Mucosa of descending colon (tissue), 3 donors: ENCODE data around the gene CETN2. TPM values are rescaled to one million over a fixed set of nuclear protein-coding genes. Genes with fewer than 3 reads are reported as not detected.
"Not testable (repeated sequence)": the region's sequence is repeated elsewhere in the genome, so short reads cannot be mapped to it uniquely, and the experiment has no call there.

Source experiments
- ATAC-seq: fragments of 200-7000 bp; cut with Tn5 transposase; one replicate; pipeline ENCODE4 v1.9.1; 2020; ENCODE audit warnings: mild to moderate bottlenecking, moderate library complexity
- DNase-seq, 3 donors: peaks; one replicate each; pipeline ENCODE4 v3.0.0-alpha.2; 2020
- H3K36me3 ChIP-seq: fragments of 200-600 bp; one replicate; pipeline ENCODE4 v1.8.0; 2021; ENCODE audit warnings: low read depth, mild to moderate bottlenecking
- H3K4me1 ChIP-seq: fragments of 200-600 bp; one replicate; pipeline ENCODE4 v1.8.0; 2021; ENCODE audit warnings: low read depth, mild to moderate bottlenecking
- H3K4me3 ChIP-seq: fragments of 200-600 bp; one replicate; pipeline ENCODE4 v1.8.0; 2021; ENCODE audit warnings: mild to moderate bottlenecking
- H3K9me3 ChIP-seq: fragments of 200-600 bp; one replicate; pipeline ENCODE4 v1.8.0; 2021; ENCODE audit warnings: mild to moderate bottlenecking
- CTCF ChIP-seq: fragments of 200-600 bp; IDR thresholded peaks from one replicate; pipeline ENCODE4 v1.8.0; 2022; ENCODE audit warnings: antibody characterized with exemption, mild to moderate bottlenecking
- intact Hi-C, 2 donors: fragments of 100-400 bp; cut with DNase I in 1 of 2; cut with micrococcal nuclease in 1 of 2; formaldehyde crosslinking; loops; one replicate each; pipeline versions ENCODE4 v1.11.0 to v1.11.1; 2022; cut with DNase I, micrococcal nuclease
- total RNA-seq, 3 donors: library from RNA; stranded (reverse); fragmentation: NEBNext Ultra II Directional in 2 of 3; extraction: Animal tissue kit (Norgen Biotek cat#: 25700) in 2 of 3; gene quantifications; one replicate each; pipeline versions ENCODE4 v1.2.1 to v1.2.4, GENCODE V29; 2021 to 2023
- donor health status: DM: no; HTN: no; CAD: no; lungs with moderate emphysema.
- donor health status: DM: no; HTN: no; CAD: no.
- donor health status: DM: no; HTN: yes; CAD: no.

CETN2 gene
- total RNA-seq, 3 donors from 2014 or later, result 10.9 to 25.3 (median 17.7) TPM

GRCh38 chrX:152844256-152844655, 13.7 kb upstream of the CETN2 start:
- H3K9me3 ChIP-seq, result no peaks in the 10 kb centered on the region
- no peak for DNase-seq
- no peak for ATAC-seq
- no peaks in the 10 kb centered on the region for H3K4me1 ChIP-seq
- H3K36me3 ChIP-seq, result no peaks in the 10 kb centered on the region
- no peak for TF ChIP-seq CTCF
- intact Hi-C loops, result no loop called here
- no peak overlapping the region for H3K4me3 ChIP-seq

GRCh38 chrX:152843852-152844251, 13.3 kb upstream of the CETN2 start:
- no peaks in the 10 kb centered on the region for H3K9me3 ChIP-seq
- H3K4me3 ChIP-seq, result no peak overlapping the region
- H3K4me1 ChIP-seq, result no peaks in the 10 kb centered on the region
- no peaks in the 10 kb centered on the region for H3K36me3 ChIP-seq
- TF ChIP-seq CTCF, result no peak
- ATAC-seq (no peak), DNase-seq (no peak)
- intact Hi-C loops, result no loop called here

- Histone ChIP-seq H3K4me1 (no peaks in the 10 kb centered on the region), H3K9me3 (no peaks in the 10 kb centered on the region), H3K4me3 (no peak overlapping the region), H3K36me3 (no peaks in the 10 kb centered on the region)
- ATAC-seq (no peak), DNase-seq (no peak)
- intact Hi-C loops, result no loop called here
- no peak for TF ChIP-seq CTCF
Observed at GRCh38 chrX:152842772-152843338, 12.3 kb upstream of the CETN2 start.

- H3K4me1 ChIP-seq, H3K36me3 ChIP-seq, H3K9me3 ChIP-seq, H3K4me3 ChIP-seq, ATAC-seq, DNase-seq, intact Hi-C loops: not testable (repeated sequence)
Observed at GRCh38 chrX:152835470-152835869, 4.9 kb upstream of the CETN2 start.

- Histone ChIP-seq H3K4me1 (no peaks in the 10 kb centered on the region), H3K4me3 (no peak overlapping the region), H3K36me3 (no peaks in the 10 kb centered on the region), H3K9me3 (no peaks in the 10 kb centered on the region)
- no peak for TF ChIP-seq CTCF
- intact Hi-C loops, result no loop called here
- ATAC-seq (no peak), DNase-seq (no peak)
Observed at GRCh38 chrX:152833378-152833777, 2.8 kb upstream of the CETN2 start.

- no peak for TF ChIP-seq CTCF
- DNase-seq, result no peak
- H3K36me3 ChIP-seq, result no peaks in the 10 kb centered on the region
- H3K4me3 ChIP-seq, result no peak overlapping the region
- intact Hi-C loops, result no loop called here
- no peaks in the 10 kb centered on the region for H3K9me3 ChIP-seq
- ATAC-seq, result no peak
- no peaks in the 10 kb centered on the region for H3K4me1 ChIP-seq
Observed at GRCh38 chrX:152832520-152832919, 2.0 kb upstream of the CETN2 start.
